Activated T-cell treated with anti-CD3 and anti-CD28 coated beads, Interleukin-2, amount 50 U/mL, for 1 hour (primary cell): ENCODE measurements around the gene CH25H.
"Not testable (repeated sequence)": the region's sequence is repeated elsewhere in the genome, so short reads cannot be mapped to it uniquely, and the experiment has no call there.

Source experiments
- DNase-seq: peaks from one replicate; pipeline ENCODE4 v3.0.0-alpha.2; 2020

CH25H gene, protein sequence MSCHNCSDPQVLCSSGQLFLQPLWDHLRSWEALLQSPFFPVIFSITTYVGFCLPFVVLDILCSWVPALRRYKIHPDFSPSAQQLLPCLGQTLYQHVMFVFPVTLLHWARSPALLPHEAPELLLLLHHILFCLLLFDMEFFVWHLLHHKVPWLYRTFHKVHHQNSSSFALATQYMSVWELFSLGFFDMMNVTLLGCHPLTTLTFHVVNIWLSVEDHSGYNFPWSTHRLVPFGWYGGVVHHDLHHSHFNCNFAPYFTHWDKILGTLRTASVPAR

DNA sequence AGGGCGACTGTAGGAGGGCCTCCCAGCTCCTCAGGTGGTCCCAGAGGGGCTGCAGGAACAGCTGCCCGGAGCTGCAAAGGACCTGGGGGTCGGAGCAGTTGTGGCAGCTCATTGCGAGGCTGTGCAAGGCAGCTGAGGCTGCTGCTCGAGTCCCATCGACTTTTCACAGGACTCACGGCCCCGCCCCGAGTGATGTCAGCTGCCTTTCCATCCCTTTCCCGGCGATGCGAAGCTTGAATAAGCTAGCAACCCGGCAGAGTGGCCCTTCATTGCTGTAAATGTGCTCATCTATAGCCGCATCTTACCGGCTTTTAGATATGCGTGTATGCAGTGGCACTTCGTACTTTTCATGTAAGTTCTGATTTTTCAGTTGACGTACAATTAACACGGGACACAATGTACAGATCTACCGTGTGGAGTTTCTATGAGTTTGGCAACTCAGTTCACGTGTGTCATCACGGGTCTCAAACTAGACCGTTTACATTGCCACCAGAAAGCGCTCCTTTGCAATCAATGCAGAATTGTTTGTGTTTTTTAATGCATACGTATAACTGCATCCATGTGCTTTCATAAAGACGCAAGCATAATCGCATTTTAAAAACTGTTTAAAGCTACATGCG is at the start of gene CH25H:
Gene CH25H (minus strand): TSS at position 137 of the 620 bp plus-strand sequence. CDS start 25 bp downstream, at position 112.
- peak; percentile 54 for DNase-seq

DNA sequence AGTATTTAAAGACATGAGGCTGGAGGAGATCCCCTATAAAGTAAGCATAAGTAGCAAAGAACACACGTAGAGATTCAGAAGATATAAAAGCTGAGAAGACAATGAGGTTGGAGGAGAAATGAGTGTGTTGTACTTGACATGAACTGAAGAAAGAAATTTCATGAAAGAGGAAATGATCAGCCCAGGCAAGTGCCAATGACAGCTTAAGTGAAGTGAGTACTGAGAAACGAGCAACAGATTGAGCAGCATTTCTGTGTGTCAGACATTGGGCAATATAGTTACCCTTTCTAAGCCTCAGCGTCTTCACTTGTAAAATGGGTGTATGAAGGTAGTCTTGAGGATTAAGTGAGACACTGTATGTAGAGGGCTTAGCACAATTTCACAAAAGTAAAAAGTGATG is 49.2 kb upstream of the CH25H start:
- no peak for DNase-seq

DNA sequence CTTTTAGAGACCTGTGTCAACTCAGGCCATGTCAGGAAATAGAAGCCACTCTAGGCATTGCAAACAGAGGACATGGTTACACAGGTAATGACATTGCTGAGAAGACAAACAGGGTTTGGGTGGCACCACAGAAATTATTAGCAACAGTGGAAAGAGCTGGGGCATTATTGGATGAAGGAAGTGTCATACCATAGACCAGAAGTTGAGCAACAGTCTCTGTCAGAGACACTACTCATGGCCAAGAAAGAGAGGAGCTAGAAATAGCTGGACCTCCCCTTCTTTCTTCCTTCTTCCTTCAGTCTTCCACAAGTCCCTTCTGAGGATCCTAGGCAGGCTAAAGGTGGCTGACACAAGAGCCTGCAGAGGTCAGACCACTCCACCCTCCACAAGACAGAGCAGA is 48.7 kb upstream of the CH25H start:
- no peak for DNase-seq

DNA sequence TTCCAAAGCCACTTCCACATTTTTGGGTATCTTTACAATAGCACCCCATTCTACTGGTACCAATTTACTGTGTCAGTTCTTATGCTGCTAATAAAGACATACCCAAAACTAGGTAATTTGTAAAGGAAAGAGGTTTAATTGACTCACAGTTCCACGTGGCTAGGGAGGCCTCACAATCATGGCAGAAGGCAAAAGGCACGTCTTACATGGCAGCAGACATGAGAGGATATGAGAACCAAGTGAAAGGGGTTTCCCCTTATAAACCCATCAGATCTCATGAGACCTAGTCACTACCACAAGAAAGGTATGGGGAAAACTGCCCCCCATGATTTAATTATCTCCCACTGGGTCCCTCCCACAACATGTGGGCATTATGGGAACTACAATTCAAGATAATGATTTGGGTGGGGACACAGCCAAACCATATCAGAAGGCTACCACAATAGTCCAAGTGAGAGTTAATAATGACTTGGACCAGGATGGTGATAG is 48.0 kb upstream of the CH25H start:
- DNase-seq, result not testable (repeated sequence)

DNA sequence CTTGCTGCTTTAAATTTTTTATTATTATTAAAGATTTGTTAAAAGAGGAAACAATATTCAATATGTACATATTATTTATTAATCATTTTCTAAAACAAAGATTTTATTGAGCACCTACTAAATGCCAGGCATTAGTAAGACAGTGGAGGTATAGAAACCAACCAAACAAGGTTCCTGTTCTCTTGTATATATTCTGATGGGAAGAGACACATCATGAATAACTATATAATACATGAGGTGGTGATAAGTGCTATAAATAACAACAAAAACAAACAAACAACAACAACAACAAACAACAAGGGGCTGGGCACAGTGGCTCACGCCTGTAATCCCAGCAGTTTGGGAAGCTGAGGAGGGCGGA is 45.1 kb upstream of the CH25H start:
- DNase-seq, result no peak

DNA sequence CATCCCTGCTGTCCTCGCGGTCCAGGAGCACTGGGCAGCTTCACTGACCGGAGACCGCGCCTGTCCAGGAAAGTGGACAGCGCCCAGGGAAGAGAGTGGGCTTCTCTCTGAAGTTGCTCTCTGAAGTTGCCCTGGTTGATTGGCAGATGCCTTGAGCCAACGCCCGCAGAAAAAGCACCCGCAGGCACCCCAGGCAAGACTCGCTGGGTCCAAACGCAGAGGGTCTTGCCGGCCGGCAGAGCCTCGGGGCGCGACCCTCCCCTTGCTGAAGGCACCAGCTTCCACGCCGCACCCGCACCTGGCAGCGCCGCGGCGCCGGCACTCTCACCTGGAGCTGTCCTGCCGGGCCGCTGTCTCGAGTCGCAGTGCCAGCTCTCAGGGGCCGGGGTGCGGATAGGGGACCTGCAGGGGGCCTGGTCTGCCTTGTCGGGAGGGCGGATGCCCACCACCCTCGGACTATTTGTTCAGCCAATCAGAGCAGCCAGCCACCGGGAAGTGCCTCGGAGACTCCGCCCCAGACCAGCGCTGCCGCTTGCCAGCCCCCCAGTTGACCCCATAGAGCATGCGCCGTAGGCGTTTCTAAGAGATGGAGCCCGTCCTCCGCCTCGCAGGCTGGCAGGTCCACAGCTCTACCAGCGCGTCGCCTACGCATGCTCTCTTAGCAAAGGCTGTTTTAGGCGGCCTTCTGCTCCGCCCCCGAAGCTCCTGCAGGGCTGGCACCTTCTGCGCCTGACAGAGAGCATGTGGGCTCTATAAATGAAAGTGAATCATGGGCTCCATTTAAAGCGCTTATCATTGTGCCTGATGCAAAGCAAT is 44.5 kb upstream of the CH25H start, which contains the start of gene LIPA:
Gene LIPA (minus strand): TSS at position 367 of the 816 bp plus-strand sequence. CDS start 4,127 bp downstream, outside the sequence.
- peak; percentile 91 for DNase-seq

DNA sequence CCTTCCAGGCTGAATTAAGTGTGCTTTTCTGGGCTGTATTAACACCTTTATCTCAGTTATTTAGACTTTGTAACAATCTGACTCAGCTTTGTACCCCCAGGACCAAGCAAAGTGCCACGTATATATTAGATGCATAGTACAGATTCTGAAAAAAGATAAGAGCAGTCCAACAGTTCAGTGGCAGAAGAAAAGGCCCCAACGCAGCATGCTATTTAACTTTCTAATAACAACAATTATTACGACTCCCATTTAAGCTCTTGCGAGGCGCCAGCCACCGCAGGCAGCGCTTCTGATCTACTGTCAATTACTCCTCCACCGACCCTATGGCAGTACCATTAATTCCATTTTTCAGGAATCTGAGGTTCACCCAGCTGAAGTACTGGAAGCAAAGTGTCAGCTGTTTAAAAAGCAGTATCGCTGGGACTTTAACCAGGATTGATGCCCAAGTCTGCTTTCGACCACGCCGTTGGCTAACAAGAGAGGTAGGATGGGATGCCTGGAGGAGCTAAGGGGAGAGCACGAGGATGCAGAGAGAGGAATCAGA is 43.8 kb upstream of the CH25H start:
- DNase-seq, result no peak

DNA sequence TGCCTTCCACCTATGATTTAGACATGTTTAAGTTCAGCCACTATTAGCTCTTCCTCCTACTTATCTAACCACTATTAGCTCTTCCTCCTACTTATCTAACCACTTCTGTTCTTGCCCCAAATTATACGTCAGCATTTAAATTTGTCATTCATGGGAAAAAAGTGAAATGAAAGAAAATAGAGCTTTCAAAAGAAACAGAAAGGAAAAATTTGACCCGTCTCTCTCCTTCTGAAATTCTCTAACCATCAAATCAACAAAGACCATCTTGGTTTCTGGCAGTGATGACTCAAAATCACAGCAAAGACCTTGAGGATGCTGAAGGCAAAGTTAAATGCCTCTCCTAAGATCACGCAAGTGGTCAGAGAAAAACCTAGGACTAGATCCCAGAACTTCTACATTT is 41.9 kb upstream of the CH25H start:
- DNase-seq, result no peak

DNA sequence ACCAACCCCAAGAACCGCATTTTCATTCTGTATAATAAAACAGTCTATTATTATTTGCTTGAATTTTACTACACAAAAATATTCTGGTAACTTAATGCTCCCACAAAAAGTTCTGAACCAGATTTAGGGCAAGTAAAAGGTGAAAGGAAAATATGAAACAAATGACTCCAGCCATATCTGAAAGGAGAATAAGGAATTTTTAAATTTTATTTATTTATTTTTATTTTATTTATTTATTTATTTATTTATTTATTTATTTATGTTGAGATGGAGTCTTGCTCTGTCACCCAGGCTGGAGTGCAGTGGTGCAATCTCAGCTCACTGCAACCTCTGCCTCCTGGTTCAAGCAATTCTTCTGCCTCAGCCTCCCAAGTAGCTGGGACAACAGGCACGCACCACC is 40.5 kb upstream of the CH25H start:
- DNase-seq, result not testable (repeated sequence)

DNA sequence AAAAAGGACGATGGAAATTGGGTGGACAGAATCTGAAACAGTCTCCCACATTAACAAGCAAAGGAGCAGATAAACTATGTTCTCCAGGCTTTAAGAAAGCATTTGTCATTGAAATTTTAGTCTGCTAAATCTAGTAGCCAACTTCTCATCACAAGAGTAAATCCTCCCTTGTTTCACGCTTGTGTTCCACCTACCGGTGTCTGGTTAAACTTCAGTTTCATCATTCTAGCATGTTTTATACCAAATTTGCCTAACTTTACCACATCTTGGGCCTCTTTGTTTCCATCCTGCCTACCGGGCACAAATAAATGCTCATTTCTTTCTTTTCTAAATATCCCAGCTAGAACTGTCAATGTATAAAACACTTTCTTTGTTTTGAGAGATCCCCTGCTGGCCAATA is 38.7 kb upstream of the CH25H start:
- no peak for DNase-seq

DNA sequence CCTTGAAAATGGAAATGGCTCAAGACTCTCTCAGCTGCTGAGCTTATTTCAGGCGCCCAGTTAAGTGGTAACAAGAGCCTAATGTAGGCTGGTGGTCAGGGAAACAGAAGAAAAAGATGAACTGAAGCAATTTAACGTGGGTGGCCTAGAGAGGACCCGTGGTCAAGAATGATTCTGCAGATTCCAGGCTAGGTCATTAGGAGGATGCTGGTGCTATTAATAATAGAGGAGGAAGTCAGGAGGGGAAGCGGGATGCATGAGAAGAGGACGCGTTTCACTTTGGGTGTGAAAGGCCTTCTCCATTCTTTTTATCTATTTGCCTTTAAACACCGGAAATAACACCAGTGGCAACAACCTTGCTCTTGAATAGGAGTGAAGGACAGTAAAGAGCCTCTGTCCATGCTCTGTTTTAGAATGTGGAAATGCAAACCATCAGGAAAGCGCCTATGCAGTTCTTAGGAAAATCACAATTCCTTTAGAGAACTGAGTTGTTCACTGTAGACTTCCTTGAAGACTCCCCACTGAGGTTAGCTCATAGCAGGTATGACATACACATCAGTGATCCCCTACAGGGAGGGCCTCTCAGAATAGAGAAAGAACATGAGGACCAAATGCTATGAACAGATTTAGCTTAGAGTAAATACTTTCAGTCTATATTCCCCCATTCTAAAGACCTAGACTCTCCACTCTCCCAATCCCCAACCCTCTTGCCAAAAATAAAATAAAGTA is 35.9 kb upstream of the CH25H start:
- DNase-seq, result no peak

DNA sequence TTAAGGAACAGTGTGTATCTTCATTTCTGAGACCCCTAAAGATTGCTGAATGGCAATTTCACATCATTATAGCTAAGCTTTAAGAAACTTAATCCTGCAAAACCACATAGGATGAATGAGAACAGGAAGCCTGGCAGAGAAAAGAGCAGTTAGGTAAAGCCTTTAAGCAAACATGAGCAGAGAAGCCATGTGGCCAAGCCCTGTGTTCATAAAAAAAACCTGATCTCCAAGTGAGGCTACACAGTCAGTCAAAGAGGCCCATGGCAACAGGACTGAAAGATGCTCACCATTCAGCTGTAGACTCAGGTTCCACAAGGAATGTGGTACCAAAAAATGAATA is 35.2 kb upstream of the CH25H start:
- DNase-seq, result no peak

DNA sequence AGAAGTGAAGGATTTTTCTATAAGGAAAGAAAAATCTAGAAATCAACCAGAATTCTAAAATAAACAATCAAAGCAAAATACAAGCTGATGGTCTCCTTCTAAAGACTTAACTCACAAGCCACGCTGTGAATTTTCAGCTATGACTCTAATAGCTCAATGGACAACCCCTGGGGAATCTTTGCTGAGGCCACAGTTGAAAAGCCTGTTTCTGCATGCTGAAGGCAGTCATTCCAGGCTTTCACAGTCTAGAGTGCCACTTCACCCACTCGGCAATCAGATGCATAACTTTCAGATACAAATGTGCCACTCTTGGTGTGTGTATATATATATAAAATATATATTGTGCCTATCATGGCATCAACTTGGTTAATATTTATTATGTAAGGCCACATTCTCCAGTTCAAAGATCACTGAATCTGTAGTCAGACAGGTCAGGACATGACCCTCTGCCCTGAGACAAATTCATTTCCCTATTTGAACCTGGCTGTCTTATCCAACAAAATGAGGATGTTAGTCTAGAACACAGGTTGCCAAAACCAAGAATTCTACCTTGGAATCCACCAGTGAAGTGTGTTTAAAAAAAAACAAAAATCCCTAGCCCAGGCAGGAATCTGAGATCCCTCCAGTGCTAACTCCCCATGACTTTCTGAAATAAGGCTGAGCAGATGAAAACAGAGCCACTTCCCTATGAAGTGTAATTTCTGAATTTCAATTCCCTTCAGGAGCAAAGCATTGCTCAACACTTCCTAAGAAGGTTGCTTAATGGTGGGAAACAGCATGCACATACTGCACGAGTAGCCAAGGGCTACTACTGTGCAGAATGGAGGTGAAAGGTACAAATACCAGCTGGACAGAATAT is 34.6 kb upstream of the CH25H start:
- DNase-seq, result no peak

DNA sequence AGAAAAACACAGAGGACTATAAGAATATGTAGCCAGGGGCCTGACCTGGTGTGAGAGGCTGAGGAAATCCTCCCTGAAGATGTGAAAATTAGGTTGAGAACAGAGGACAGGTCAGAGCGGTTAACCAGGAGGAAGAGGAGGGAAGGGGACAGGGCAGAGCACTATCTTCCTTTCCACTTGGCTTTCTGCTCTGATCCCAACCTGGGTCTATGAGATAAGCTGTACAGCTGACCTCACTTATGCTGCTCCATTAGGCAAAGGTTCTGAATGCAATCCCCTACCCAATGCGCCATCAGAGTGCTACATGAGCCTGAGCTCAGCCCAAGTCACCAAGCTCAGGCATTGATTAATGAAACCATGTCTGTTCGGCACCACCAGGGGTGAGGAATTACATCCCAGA is 33.9 kb upstream of the CH25H start:
- no peak for DNase-seq

DNA sequence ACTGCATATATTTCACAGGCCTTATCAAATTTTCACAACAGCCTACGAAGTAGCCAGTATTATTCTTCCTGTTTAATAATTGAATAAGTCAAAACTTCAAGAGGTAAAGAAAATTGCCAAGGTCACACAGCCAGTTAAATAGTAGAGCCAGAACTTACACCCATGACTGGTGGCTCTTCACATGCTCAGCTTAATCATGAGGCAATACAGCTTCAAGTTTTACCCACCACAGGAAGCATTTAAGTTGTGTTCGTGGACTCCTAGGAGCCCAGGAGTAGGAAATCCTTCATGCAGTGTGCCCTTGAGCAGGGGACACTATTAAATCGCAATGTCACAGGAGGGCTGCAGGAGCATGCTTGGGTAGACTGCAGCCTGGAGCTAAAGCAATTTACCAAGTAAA is 33.4 kb upstream of the CH25H start:
- no peak for DNase-seq

DNA sequence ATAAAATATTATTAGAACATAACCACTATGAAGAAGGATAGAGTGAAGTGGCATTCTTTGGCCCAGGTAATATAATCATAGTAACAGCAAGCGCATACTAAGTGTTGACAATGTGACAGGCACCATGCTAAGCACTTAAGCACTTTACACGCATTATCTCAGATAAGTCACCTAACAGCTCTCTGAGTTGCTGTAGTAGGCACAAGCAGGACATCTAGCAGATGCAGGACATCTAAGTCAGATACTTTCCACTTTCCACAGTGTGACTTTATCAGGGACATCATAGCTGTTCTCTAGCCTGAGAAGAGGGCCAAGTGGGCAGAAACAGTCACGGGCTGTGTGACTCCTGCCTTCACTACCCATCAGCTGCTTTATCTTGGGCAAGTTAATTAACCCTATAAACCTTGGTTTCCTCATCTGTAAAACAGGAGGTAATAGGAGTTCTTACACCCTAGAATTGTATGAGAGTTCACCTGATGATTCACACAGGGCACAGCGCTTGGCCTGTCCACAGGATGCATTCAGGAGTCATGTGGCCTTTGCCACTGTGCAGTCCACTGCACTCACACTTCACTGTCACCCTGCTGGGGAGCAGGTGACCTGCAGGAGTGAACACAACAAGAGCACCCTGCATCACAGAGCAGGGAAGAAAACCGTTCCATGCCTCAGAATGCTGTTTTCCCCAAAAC is 32.0 kb upstream of the CH25H start:
- no peak for DNase-seq

DNA sequence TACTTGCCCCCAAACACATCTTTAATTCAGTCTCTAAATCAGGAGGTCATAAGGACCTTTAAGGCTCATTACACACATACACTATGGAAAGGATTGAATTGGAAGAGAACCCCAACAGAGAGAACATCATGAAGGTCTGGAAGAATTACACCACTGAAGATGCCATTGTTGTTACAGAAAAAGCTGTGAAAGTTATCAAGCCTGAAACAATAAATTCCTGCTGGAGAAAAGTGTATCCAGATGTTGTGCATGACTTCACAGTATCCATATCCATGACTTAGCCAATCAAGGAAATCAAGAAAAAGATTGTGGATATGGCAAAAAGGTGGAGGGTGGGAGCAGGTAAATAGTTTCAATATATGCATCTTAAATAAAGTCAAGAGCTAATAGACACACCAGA is 30.7 kb upstream of the CH25H start:
- DNase-seq, result no peak

DNA sequence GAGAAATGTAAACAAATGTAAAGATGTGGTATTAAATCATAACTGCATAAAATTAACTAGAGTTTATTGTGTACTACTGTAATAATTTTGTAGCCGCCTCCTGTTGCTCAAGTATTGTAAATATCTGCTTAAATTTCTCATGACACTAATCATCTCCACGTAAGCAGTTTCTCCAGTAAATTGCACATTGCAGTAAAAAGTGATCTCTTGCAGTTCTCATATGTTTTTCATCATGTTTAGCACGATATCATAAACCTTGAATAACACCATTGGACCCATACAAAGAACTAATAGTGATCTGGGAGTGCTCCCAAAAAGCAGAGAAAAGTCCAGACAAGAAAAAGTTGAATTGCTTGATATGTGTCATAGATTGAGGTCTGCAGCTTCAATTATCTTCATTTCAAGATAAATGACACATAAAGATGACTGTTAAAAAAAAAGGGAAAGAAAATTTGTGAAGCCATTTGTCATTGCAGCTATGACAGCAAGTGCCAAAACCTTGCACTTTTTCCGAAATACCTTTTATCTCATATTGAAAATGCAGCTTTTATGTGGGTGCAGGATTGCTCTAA is 29.2 kb upstream of the CH25H start:
- DNase-seq, result no peak

DNA sequence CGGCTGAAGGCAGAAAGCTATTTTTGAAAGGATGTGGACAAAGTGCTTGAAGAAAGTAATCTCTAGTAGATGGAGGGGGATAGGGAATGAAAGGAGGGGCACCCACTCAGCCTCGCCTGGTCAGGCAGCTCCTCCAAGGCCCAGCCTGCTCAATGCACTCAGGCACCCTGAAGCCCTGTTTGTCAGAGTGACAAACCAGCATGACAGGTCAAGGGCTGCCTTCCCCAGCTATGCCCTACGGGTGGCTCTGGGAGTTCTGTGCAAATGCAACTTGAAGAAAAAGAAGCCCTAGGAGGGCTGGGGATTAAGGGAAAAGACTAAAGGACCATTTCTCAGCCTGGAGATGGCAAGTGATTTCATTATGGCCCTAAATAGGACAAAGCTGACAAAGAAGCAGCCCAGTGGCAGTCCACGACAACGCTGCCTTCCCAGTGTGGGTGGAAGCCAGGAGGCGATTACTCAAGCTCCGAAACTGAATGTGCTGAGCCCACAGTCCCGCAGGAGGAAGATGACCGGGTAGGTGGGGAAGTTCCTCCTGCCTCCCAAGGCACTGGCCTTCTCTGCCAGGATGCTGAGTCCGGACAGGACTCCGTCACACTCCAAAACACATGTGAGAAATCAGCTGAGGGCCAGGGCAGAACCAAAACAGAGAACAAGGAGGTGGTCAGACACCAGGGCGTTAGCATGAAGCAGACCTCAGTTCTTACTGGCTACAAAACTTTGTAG is 28.1 kb upstream of the CH25H start:
- no peak for DNase-seq

DNA sequence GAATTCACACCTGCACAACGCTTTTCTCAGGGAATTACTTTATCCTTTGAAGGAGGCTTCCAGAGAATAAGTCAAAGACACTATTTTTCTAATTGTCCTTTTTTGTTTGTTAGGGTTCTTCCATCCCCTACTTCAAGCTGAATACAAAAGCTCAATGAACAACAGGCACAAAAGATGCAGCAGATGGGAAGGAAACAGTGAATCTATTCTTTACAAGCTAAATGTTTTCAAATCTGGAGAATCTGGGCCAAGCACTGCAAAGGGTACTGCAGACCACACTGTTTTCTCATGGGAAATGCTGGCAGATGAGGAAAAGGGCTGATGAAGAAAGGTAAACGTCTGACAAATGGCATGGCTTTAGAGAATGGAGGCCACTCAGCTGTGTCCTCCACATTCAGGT is 25.9 kb upstream of the CH25H start:
- DNase-seq, result no peak
